ENCODE results near the gene NTN1. TPM values are rescaled to one million over a fixed set of nuclear protein-coding genes. Genes with fewer than 3 reads are reported as not detected.

The NTN1 gene
- total and polyA plus RNA-seq, 2 of the 13 experiments (the other 11 are each of a cell fraction or from before 2014, with no cell fraction given) = 0.04 to 0.05 TPM

DNA sequence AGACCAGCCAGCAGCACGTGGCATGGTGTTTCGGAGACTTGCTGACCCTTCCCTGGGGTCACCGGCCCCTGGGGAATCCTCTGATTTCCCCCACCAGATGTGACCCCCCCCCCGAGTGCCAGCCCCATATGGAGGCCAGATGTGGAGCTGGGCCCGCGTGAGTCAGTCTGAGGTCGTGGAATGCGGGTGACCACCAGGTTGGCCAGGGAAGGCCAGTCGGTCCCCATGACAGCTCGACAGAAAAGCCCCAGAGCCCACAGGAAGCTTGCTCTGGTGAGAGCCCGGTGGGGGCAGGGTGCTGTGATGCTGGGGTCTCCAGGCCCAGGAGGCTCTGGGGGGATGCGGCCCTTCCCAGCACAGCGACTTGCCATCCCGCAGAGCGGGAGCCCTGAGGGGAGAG is 209.0 kb downstream of the NTN1 start:
- TF ChIP-seq ZNF354B (CRISPR knock-in tag; IDR thresholded peaks at IDR 0.05) (no peak), JUN (CRISPR knock-in tag; IDR thresholded peaks at IDR 0.05) (no peak), ZNF546 (CRISPR knock-in tag; conservative IDR thresholded peaks at IDR 0.05) (no peak), ZNF468 (CRISPR knock-in tag; IDR thresholded peaks at IDR 0.05) (no peak), KDM6A (CRISPR knock-in tag; IDR thresholded peaks at IDR 0.05; ENCODE audit: low read depth) (no peak)
- TF ChIP-seq, protein P1, sequence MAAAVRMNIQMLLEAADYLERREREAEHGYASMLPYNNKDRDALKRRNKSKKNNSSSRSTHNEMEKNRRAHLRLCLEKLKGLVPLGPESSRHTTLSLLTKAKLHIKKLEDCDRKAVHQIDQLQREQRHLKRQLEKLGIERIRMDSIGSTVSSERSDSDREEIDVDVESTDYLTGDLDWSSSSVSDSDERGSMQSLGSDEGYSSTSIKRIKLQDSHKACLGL (CRISPR knock-in tag; IDR thresholded peaks at IDR 0.05) = no peak
- TF ChIP-seq, protein P2, sequence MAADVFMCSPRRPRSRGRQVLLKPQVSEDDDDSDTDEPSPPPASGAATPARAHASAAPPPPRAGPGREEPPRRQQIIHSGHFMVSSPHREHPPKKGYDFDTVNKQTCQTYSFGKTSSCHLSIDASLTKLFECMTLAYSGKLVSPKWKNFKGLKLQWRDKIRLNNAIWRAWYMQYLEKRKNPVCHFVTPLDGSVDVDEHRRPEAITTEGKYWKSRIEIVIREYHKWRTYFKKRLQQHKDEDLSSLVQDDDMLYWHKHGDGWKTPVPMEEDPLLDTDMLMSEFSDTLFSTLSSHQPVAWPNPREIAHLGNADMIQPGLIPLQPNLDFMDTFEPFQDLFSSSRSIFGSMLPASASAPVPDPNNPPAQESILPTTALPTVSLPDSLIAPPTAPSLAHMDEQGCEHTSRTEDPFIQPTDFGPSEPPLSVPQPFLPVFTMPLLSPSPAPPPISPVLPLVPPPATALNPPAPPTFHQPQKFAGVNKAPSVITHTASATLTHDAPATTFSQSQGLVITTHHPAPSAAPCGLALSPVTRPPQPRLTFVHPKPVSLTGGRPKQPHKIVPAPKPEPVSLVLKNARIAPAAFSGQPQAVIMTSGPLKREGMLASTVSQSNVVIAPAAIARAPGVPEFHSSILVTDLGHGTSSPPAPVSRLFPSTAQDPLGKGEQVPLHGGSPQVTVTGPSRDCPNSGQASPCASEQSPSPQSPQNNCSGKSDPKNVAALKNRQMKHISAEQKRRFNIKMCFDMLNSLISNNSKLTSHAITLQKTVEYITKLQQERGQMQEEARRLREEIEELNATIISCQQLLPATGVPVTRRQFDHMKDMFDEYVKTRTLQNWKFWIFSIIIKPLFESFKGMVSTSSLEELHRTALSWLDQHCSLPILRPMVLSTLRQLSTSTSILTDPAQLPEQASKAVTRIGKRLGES (CRISPR knock-in tag; IDR thresholded peaks at IDR 0.05; ENCODE audit: borderline replicate concordance) = no peak
- TF ChIP-seq, protein P3, sequence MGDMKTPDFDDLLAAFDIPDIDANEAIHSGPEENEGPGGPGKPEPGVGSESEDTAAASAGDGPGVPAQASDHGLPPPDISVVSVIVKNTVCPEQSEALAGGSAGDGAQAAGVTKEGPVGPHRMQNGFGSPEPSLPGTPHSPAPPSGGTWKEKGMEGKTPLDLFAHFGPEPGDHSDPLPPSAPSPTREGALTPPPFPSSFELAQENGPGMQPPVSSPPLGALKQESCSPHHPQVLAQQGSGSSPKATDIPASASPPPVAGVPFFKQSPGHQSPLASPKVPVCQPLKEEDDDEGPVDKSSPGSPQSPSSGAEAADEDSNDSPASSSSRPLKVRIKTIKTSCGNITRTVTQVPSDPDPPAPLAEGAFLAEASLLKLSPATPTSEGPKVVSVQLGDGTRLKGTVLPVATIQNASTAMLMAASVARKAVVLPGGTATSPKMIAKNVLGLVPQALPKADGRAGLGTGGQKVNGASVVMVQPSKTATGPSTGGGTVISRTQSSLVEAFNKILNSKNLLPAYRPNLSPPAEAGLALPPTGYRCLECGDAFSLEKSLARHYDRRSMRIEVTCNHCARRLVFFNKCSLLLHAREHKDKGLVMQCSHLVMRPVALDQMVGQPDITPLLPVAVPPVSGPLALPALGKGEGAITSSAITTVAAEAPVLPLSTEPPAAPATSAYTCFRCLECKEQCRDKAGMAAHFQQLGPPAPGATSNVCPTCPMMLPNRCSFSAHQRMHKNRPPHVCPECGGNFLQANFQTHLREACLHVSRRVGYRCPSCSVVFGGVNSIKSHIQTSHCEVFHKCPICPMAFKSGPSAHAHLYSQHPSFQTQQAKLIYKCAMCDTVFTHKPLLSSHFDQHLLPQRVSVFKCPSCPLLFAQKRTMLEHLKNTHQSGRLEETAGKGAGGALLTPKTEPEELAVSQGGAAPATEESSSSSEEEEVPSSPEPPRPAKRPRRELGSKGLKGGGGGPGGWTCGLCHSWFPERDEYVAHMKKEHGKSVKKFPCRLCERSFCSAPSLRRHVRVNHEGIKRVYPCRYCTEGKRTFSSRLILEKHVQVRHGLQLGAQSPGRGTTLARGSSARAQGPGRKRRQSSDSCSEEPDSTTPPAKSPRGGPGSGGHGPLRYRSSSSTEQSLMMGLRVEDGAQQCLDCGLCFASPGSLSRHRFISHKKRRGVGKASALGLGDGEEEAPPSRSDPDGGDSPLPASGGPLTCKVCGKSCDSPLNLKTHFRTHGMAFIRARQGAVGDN (CRISPR knock-in tag; IDR thresholded peaks at IDR 0.05) = no peak
- Histone ChIP-seq H3K9ac (ENCODE audit: insufficient read depth, low read depth, low read length) (no peak overlapping the region), H3K4me3 (replicated peaks in 1 of 3; ENCODE audit: insufficient read depth in 1 of 3, low read depth in 2 of 3, low read length in 3 of 3) (no peak overlapping the region), H3K27me3 (ENCODE audit: control insufficient read depth in 1 of 2, insufficient read depth in 2 of 2, low read length in 2 of 2) (peaks cover 4 to 64% of the 10 kb centered on the region in 2 experiments; a peak in 4 of 5 replicates), H3K9me3 (ENCODE audit: low read length) (no peaks in the 10 kb centered on the region), H3K4me1 (ENCODE audit: insufficient read depth, low read length) (no peaks in the 10 kb centered on the region), H3K4me2 (ENCODE audit: low read depth, low read length) (no peak overlapping the region), H3K36me3 (replicated peaks in 1 of 2; ENCODE audit: control insufficient read depth in 1 of 2, insufficient read depth in 2 of 2, low read length in 2 of 2) (no peaks in the 10 kb centered on the region), H4K20me1 (ENCODE audit: insufficient read depth, low read length) (no peaks in the 10 kb centered on the region), H3K27ac (ENCODE audit: extremely low read length, insufficient read depth, low read length) (no peak overlapping the region), H2AFZ (ENCODE audit: low read length) (no peak overlapping the region), H3K79me2 (ENCODE audit: insufficient read depth, low read length) (no peaks in the 10 kb centered on the region)
- 38% methylated on average over 2 of the region's 15 CpGs for WGBS (ENCODE audit: low lambda C conversion rate)
- FAIRE-seq = no peak
- ChIA-PET POLR2A (no interaction called here), CTCF (ENCODE audit: low intra/inter-chr PET ratio, low total read pairs) (no interaction called here)
- no TSS peak for BruUV-seq (replicated peaks)
- ATAC-seq = no peak
- in situ Hi-C loops (cut with HindIII; ENCODE audit: extremely low pct_ligation_motif_present, low pct_unique_long_range_greater_than_20kb) (no loop called here), intact Hi-C loops (cut with micrococcal nuclease; ENCODE audit: unreplicated experiment) (no loop called here)
- DNase-seq (ENCODE audit: low spot score) = no peak

Data from HepG2 (cell line).